Measurements from ENCODE around the gene ZNF844. TPM values are rescaled to one million over a fixed set of nuclear protein-coding genes. Genes with fewer than 3 reads are reported as not detected.

ZNF844 gene
- total RNA-seq, 4 donors from 2014 or later = 7.7 to 14.1 (median 10.3) TPM

GRCh38 chr19:12098040-12098439 is 33.5 kb downstream of the ZNF844 start:
- no peak for TF ChIP-seq CTCF (IDR thresholded peaks at IDR 0.05; ENCODE audit: low read depth)

GRCh38 chr19:12111176-12111575 is 46.6 kb downstream of the ZNF844 start:
- TF ChIP-seq CTCF (IDR thresholded peaks at IDR 0.05; ENCODE audit: low read depth) = no peak

- no peak for TF ChIP-seq CTCF (IDR thresholded peaks at IDR 0.05; ENCODE audit: low read depth)
Measured at GRCh38 chr19:12111943-12112637, 47.6 kb downstream of the ZNF844 start.

GRCh38 chr19:12112701-12113100 is 48.2 kb downstream of the ZNF844 start:
- no peak for TF ChIP-seq CTCF (IDR thresholded peaks at IDR 0.05; ENCODE audit: low read depth)

GRCh38 chr19:12113121-12113520 is 48.6 kb downstream of the ZNF844 start:
- no peak for TF ChIP-seq CTCF (IDR thresholded peaks at IDR 0.05; ENCODE audit: low read depth)

GRCh38 chr19:12117201-12117970 is 52.9 kb downstream of the ZNF844 start:
- no peak for TF ChIP-seq CTCF (IDR thresholded peaks at IDR 0.05; ENCODE audit: low read depth)

- TF ChIP-seq CTCF (IDR thresholded peaks at IDR 0.05; ENCODE audit: low read depth) = no peak
Measured at GRCh38 chr19:12126707-12127106, 62.2 kb downstream of the ZNF844 start.

Data from subcutaneous adipose tissue (tissue), 4 donors.